Activated CD8-positive, alpha-beta T cell treated with anti-CD3 and anti-CD28 coated beads for 36 hours (primary cell): ENCODE measurements around the gene MN1. TPM values are rescaled to one million over a fixed set of nuclear protein-coding genes. Genes with fewer than 3 reads are reported as not detected.

Experiments
- ATAC-seq: fragments of 200-7000 bp; cut with Tn5 transposase; one replicate; pipeline ENCODE4 v1.10.0; 2021; ENCODE audit warnings: mild to moderate bottlenecking, moderate library complexity
- CTCF ChIA-PET: fragments of 350-600 bp; sonication (Branson Sonifier 250); formaldehyde crosslinking; loops from one replicate; lab custom pipeline; 2021; ENCODE audit warnings: antibody characterized with exemption; lab: Charles Lee
- POLR2A ChIA-PET: fragments of 350-600 bp; sonication (Branson Sonifier 250); formaldehyde crosslinking; loops from one replicate; lab custom pipeline; 2021; ENCODE audit warnings: antibody characterized with exemption; lab: Charles Lee
- DNase-seq: peaks from one replicate; pipeline ENCODE4 v3.0.0-alpha.2; 2020
- H3K27ac Mint-ChIP-seq: one replicate; pipeline ENCODE4 v1.8.0; 2021; ENCODE audit warnings: mild to moderate bottlenecking, mixed read lengths
- H3K27me3 Mint-ChIP-seq: one replicate; pipeline ENCODE4 v1.8.0; 2021; ENCODE audit warnings: mixed read lengths
- H3K36me3 Mint-ChIP-seq: one replicate; pipeline ENCODE4 v1.8.0; 2021; ENCODE audit warnings: low read depth, mixed read lengths
- H3K4me1 Mint-ChIP-seq: one replicate; pipeline ENCODE4 v1.8.0; 2021; ENCODE audit warnings: low read depth, mixed read lengths
- H3K4me3 Mint-ChIP-seq: one replicate; pipeline ENCODE4 v1.8.0; 2021; ENCODE audit warnings: mild to moderate bottlenecking, moderate library complexity, mixed read lengths
- H3K9me3 Mint-ChIP-seq: one replicate; pipeline ENCODE4 v1.8.0; 2021; ENCODE audit warnings: mixed read lengths
- intact Hi-C: fragments of 100-400 bp; cut with micrococcal nuclease; formaldehyde crosslinking; loops from one replicate; pipeline ENCODE4 v1.10.0; 2022
- total RNA-seq, 2 experiments: library from RNA; stranded (reverse); gene quantifications; one replicate each; pipeline ENCODE4 v1.2.3, GENCODE V29; 2021
- TF ChIP-seq, protein P1 (sequence below): fragments of 200-600 bp; IDR thresholded peaks from one replicate; pipeline ENCODE4 v1.8.0; 2022; ENCODE audit warnings: antibody characterized with exemption, mild to moderate bottlenecking

Gene MN1
- total RNA-seq, 2 experiments from 2014 or later = 0.11 to 0.16 TPM

DNA sequence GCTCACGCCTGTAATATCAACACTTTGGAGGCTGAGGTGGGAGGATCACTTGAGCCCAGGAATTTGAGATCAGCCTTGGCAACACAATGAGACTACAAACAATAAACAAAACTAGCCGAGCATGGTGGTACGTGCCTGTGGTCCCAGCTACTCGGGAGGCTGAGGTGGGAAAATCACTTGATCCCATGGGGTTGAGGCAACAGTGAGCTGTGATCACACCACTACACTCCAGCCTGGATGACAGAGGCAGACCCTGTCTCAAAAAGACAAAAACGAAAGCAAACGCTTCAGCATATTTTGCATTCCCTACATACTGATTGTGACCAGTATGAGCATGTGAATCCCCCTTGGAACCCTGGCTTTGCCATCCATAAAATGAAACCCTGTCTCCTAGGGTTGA, 33.9 kb upstream of the MN1 start:
- Mint-ChIP-seq H3K36me3 (peaks cover 3% of the 10 kb centered on the region), H3K9me3 (no peaks in the 10 kb centered on the region), H3K27me3 (no peaks in the 10 kb centered on the region), H3K4me1 (peaks cover 14% of the 10 kb centered on the region), H3K4me3 (no peak overlapping the region), H3K27ac (no peak overlapping the region)
- TF ChIP-seq, protein P1, sequence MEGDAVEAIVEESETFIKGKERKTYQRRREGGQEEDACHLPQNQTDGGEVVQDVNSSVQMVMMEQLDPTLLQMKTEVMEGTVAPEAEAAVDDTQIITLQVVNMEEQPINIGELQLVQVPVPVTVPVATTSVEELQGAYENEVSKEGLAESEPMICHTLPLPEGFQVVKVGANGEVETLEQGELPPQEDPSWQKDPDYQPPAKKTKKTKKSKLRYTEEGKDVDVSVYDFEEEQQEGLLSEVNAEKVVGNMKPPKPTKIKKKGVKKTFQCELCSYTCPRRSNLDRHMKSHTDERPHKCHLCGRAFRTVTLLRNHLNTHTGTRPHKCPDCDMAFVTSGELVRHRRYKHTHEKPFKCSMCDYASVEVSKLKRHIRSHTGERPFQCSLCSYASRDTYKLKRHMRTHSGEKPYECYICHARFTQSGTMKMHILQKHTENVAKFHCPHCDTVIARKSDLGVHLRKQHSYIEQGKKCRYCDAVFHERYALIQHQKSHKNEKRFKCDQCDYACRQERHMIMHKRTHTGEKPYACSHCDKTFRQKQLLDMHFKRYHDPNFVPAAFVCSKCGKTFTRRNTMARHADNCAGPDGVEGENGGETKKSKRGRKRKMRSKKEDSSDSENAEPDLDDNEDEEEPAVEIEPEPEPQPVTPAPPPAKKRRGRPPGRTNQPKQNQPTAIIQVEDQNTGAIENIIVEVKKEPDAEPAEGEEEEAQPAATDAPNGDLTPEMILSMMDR = no peak
- DNase-seq (no peak), ATAC-seq (no peak)
- ChIA-PET CTCF (no interaction called here), POLR2A (no interaction called here)
- intact Hi-C loops = no loop called here

- Mint-ChIP-seq H3K36me3 (peaks cover 3% of the 10 kb centered on the region), H3K4me3 (no peak overlapping the region), H3K27ac (no peak overlapping the region), H3K27me3 (no peaks in the 10 kb centered on the region), H3K4me1 (peaks cover 14% of the 10 kb centered on the region), H3K9me3 (no peaks in the 10 kb centered on the region)
- TF ChIP-seq, protein P1 = no peak
- no peak for ATAC-seq
- no peak for DNase-seq
- POLR2A ChIA-PET = no interaction called here
- CTCF ChIA-PET = interaction anchor here (1.3 kb wide), 1 partner anchor 10 kb away, joined by 4 read pairs; no protein-coding TSS in a partner anchor
- intact Hi-C loops = no loop called here
Measured at GRCh38 chr22:27834364-27835185, 33.0 kb upstream of the MN1 start.

- H3K27me3 Mint-ChIP-seq = no peaks in the 10 kb centered on the region
- peaks cover 14% of the 10 kb centered on the region for H3K4me1 Mint-ChIP-seq
- peaks cover 2% of the 10 kb centered on the region for H3K36me3 Mint-ChIP-seq
- no peak overlapping the region for H3K27ac Mint-ChIP-seq
- no peak overlapping the region for H3K4me3 Mint-ChIP-seq
- H3K9me3 Mint-ChIP-seq = no peaks in the 10 kb centered on the region
- ChIA-PET POLR2A (no interaction called here), CTCF (interaction anchor here (0.8 to 1.3 kb wide), 2 partner anchors 9 kb away, joined by 3 to 4 read pairs; no protein-coding TSS in a partner anchor)
- DNase-seq (no peak), ATAC-seq (no peak)
- intact Hi-C loops = no loop called here
- TF ChIP-seq, protein P1 = no peak
Measured at GRCh38 chr22:27833803-27834202, 32.2 kb upstream of the MN1 start.

DNA sequence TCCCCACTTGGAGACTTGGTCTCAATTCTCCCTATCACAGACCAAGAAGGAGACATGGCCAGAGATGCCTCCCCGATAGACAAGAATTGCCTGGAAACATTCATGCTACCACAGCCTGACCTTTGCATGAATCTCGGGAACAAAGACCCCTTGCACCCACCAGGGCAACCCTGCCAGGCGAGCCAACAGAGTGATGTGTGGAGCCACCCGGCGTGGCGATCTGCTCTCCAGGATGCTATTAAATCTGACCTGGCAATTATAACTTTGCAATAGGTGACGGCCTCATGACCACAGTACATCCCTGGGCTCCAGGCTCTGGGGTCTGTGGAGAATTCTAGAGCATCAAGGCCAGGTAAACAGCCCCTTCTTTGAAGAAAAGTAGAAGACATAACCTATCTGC, 31.1 kb upstream of the MN1 start:
- ChIA-PET CTCF (no interaction called here), POLR2A (interaction anchor here (0.7 kb wide), 1 partner anchor 81 kb away, joined by 3 read pairs; no protein-coding TSS in a partner anchor)
- ATAC-seq (no peak), DNase-seq (no peak)
- H3K36me3 Mint-ChIP-seq = peaks cover 2% of the 10 kb centered on the region
- no peaks in the 10 kb centered on the region for H3K27me3 Mint-ChIP-seq
- H3K4me3 Mint-ChIP-seq = no peak overlapping the region
- intact Hi-C loops = no loop called here
- TF ChIP-seq, protein P1 = no peak
- peaks cover 14% of the 10 kb centered on the region for H3K4me1 Mint-ChIP-seq
- no peak overlapping the region for H3K27ac Mint-ChIP-seq
- H3K9me3 Mint-ChIP-seq = no peaks in the 10 kb centered on the region

GRCh38 chr22:27829620-27830019, 28.1 kb upstream of the MN1 start:
- H3K4me1 Mint-ChIP-seq = peaks cover 14% of the 10 kb centered on the region
- H3K27me3 Mint-ChIP-seq = no peaks in the 10 kb centered on the region
- H3K9me3 Mint-ChIP-seq = no peaks in the 10 kb centered on the region
- POLR2A ChIA-PET = no interaction called here
- no peak overlapping the region for H3K4me3 Mint-ChIP-seq
- no peak overlapping the region for H3K27ac Mint-ChIP-seq
- peaks cover 3% of the 10 kb centered on the region for H3K36me3 Mint-ChIP-seq
- intact Hi-C loops = no loop called here
- DNase-seq = no peak
- CTCF ChIA-PET = no interaction called here
- TF ChIP-seq, protein P1 = no peak
- ATAC-seq = no peak
